Neural cell (in vitro differentiated cells): ENCODE measurements around the gene SETSIP. TPM values are rescaled to one million over a fixed set of nuclear protein-coding genes. Genes with fewer than 3 reads are reported as not detected.
A peak's percentile ranks its signal among the peaks of the same experiment; 100 is the strongest.
"Not testable (repeated sequence)": the region's sequence is repeated elsewhere in the genome, so short reads cannot be mapped to it uniquely, and the experiment has no call there.

Experiments used
- H2AFZ ChIP-seq: fragments of 200-600, 300-800 bp; sonication (generic), shearing (Covaris generic); 2 replicates; pipeline ENCODE4 v1.6.0; 2014; ENCODE audit warnings: low read depth, mild to moderate bottlenecking, antibody characterized with exemption, low read length, moderate library complexity
- H3F3A ChIP-seq: fragments of 200-600 bp; shearing (Covaris generic); 2 replicates; pipeline ENCODE4 v1.6.1; 2016; ENCODE audit warnings: mild to moderate bottlenecking, moderate library complexity, mixed read lengths, antibody characterized with exemption, low read length; ENCODE audit not compliant: insufficient read depth, poor library complexity, severe bottlenecking
- H3K27ac ChIP-seq: fragments of 200-600, 300-800 bp; sonication (generic), shearing (Covaris generic); 2 replicates; pipeline ENCODE4 v1.5.1; 2014; ENCODE audit warnings: mild to moderate bottlenecking, low read length, moderate library complexity
- H3K27me3 ChIP-seq: fragments of 300-800, 200-600 bp; sonication (generic), shearing (Covaris generic); 2 replicates; pipeline ENCODE4 v1.6.0; 2014; ENCODE audit warnings: mild to moderate bottlenecking, low read depth, low read length, moderate library complexity; ENCODE audit not compliant: insufficient read depth
- H3K36me3 ChIP-seq: fragments of 300-800, 200-600 bp; sonication (generic), shearing (Covaris generic); 2 replicates; pipeline ENCODE4 v1.5.1; 2014; ENCODE audit warnings: mild to moderate bottlenecking, antibody characterized with exemption, low read length, moderate library complexity; ENCODE audit not compliant: insufficient read depth
- H3K4me2 ChIP-seq: fragments of 300-800, 200-600 bp; sonication (generic), shearing (Covaris generic); 2 replicates; pipeline ENCODE4 v1.6.0; 2014; ENCODE audit warnings: mild to moderate bottlenecking, low read length
- H3K4me3 ChIP-seq: fragments of 300-800, 200-600 bp; sonication (generic), shearing (Covaris generic); 2 replicates; pipeline ENCODE4 v1.5.1; 2014; ENCODE audit warnings: mild to moderate bottlenecking, low read length, moderate library complexity
- H3K79me2 ChIP-seq: fragments of 200-600 bp; shearing (Covaris generic); replicated peaks from 2 replicates; pipeline ENCODE4 v1.6.0; 2014; ENCODE audit warnings: mild to moderate bottlenecking, low read length, moderate library complexity; ENCODE audit not compliant: insufficient read depth
- H3K9ac ChIP-seq: fragments of 300-800, 200-600 bp; sonication (generic), shearing (Covaris generic); 2 replicates; pipeline ENCODE4 v1.6.1; 2016; ENCODE audit warnings: mild to moderate bottlenecking, low read length, mixed read lengths
- H3K9me2 ChIP-seq: fragments of 200-600 bp; shearing (Covaris generic); 2 replicates; pipeline ENCODE4 v1.6.1; 2016; ENCODE audit warnings: mild to moderate bottlenecking, low read length, mixed read lengths; ENCODE audit not compliant: insufficient read depth
- H3K9me3 ChIP-seq: fragments of 200-600, 300-800 bp; sonication (generic), shearing (Covaris generic); 2 replicates; pipeline ENCODE4 v1.6.1; 2016; ENCODE audit warnings: mild to moderate bottlenecking, mixed run types, low read length, moderate library complexity, mixed read lengths
- H4K20me1 ChIP-seq: fragments of 200-600 bp; shearing (Covaris generic); 2 replicates; pipeline ENCODE4 v1.6.1; 2016; ENCODE audit warnings: mild to moderate bottlenecking, mixed run types; ENCODE audit not compliant: insufficient read depth
- EP300 ChIP-seq: fragments of 450-650 bp; conservative IDR thresholded peaks from 2 replicates; pipeline ENCODE4 v1.6.1; 2014; ENCODE audit warnings: antibody characterized with exemption, mild to moderate bottlenecking, moderate library complexity; ENCODE audit not compliant: poor library complexity, severe bottlenecking
- EZH2 ChIP-seq: fragments of 200-600, 300-800 bp; shearing (Covaris generic), sonication (generic); IDR thresholded peaks from 2 replicates; pipeline ENCODE4 v1.6.1; 2014; ENCODE audit warnings: antibody characterized with exemption, low read length, borderline replicate concordance, mild to moderate bottlenecking; ENCODE audit not compliant: insufficient read depth, poor library complexity, severe bottlenecking
- MXI1 ChIP-seq: fragments of 450-650 bp; conservative IDR thresholded peaks from 2 replicates; pipeline ENCODE4 v1.6.1; 2014; ENCODE audit warnings: antibody characterized with exemption, mild to moderate bottlenecking; ENCODE audit not compliant: poor library complexity, severe bottlenecking
- POLR2AphosphoS5 ChIP-seq: IDR thresholded peaks from 2 replicates; pipeline ENCODE4 v1.6.1; 2012
- RAD21 ChIP-seq: fragments of 450-650 bp; conservative IDR thresholded peaks from 2 replicates; pipeline ENCODE4 v1.6.1; 2014; ENCODE audit warnings: antibody characterized with exemption, mild to moderate bottlenecking, moderate library complexity
- SMC3 ChIP-seq: fragments of 450-650 bp; conservative IDR thresholded peaks from 2 replicates; pipeline ENCODE4 v1.6.1; 2014; ENCODE audit warnings: antibody characterized with exemption, mild to moderate bottlenecking, moderate library complexity; ENCODE audit not compliant: poor library complexity
- TAF1 ChIP-seq: IDR thresholded peaks from 2 replicates; pipeline ENCODE4 v1.6.1; 2012; ENCODE audit warnings: low read depth
- polyA plus RNA-seq: library from polyadenylated mRNA; depleted of rRNA; stranded (reverse); fragments of >200 nt; gene quantifications from 2 replicates; pipeline ENCODE4 v1.2.3, GENCODE V29; 2014
- TF ChIP-seq, protein P1 (sequence below): fragments of 450-650 bp; IDR thresholded peaks from 2 replicates; pipeline ENCODE4 v1.5.1; 2014; ENCODE audit warnings: antibody characterized with exemption, mild to moderate bottlenecking, moderate library complexity; ENCODE audit not compliant: poor library complexity, severe bottlenecking
- TF ChIP-seq, protein P2 (sequence below): IDR thresholded peaks from 2 replicates; pipeline ENCODE4 v1.6.1; 2012; ENCODE audit warnings: borderline replicate concordance

SETSIP gene
- polyA plus RNA-seq, 1 donor from 2014 or later = not detected

DNA sequence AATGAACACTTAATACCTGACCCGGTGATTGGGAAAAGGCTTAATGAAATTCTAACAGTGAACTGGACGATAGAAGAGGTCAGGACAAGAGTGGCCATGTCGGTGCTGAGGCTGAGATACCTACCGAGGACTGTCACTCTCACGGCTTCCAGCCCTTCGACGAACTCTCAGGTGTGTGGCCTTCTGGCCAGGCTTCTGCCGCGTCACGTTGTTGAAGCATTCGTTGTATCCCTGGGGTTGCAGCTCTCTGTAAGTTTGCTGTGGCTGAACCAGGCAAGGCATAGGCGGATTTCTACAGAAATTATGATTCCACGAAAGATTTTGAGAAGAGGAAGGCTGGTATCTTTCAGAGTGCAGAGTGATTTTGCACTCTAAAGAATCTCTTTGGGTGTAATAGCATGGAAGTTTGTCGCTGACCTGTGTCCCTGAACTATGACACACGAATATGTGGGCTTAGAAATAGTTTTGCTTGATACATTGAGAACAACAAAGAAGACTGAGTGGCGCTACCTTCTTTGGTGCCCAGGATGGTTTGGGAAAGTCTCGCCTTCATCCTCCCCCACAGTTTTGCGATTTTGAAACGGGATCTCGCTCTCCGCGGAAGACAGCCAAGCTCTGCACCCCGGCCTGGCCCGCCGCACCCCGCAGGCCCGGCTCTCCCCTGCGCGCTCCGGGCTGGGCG is 45.8 kb downstream of the SETSIP start:
- H3K9ac ChIP-seq = peak overlapping the region; percentile 67
- H3K9me3 ChIP-seq = no peaks in the 10 kb centered on the region
- no peak overlapping the region for H3K27ac ChIP-seq

DNA sequence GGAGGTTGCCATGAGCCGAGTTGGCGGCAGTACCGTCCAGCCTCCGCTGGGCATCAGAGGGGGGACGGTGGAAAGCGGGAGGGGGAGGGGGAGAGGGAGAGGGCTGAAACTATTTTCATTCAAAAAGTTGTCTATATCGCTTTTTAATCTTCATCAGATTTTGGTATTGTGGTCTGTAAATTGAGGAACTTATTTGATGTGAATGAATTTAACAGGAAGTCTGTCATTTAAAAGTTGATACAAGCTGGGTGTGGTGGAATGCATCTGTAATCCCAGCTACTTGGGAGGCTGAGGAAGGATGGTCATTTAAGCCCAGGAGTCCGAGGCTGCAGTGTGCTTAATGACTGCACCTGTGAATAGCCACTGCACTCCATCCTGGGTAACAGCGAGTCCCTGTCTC is 48.4 kb downstream of the SETSIP start:
- Histone ChIP-seq H3K4me3 (no peak overlapping the region), H3K9me3 (peaks cover 4% of the 10 kb centered on the region), H3K79me2 (no peaks in the 10 kb centered on the region), H3K36me3 (no peaks in the 10 kb centered on the region), H4K20me1 (no peaks in the 10 kb centered on the region), H3K9me2 (no peaks in the 10 kb centered on the region), H3K9ac (no peak overlapping the region), H2AFZ (no peak overlapping the region), H3K27me3 (peaks cover 5% of the 10 kb centered on the region), H3K4me2 (no peak overlapping the region), H3F3A (no peaks in the 10 kb centered on the region), H3K27ac (no peak overlapping the region)
- TF ChIP-seq SMC3 (no peak), RAD21 (no peak), EZH2 (no peak), EP300 (no peak), MXI1 (no peak), POLR2AphosphoS5 (no peak), TAF1 (no peak)
- TF ChIP-seq, protein P1, sequence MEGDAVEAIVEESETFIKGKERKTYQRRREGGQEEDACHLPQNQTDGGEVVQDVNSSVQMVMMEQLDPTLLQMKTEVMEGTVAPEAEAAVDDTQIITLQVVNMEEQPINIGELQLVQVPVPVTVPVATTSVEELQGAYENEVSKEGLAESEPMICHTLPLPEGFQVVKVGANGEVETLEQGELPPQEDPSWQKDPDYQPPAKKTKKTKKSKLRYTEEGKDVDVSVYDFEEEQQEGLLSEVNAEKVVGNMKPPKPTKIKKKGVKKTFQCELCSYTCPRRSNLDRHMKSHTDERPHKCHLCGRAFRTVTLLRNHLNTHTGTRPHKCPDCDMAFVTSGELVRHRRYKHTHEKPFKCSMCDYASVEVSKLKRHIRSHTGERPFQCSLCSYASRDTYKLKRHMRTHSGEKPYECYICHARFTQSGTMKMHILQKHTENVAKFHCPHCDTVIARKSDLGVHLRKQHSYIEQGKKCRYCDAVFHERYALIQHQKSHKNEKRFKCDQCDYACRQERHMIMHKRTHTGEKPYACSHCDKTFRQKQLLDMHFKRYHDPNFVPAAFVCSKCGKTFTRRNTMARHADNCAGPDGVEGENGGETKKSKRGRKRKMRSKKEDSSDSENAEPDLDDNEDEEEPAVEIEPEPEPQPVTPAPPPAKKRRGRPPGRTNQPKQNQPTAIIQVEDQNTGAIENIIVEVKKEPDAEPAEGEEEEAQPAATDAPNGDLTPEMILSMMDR = no peak
- TF ChIP-seq, protein P2, sequence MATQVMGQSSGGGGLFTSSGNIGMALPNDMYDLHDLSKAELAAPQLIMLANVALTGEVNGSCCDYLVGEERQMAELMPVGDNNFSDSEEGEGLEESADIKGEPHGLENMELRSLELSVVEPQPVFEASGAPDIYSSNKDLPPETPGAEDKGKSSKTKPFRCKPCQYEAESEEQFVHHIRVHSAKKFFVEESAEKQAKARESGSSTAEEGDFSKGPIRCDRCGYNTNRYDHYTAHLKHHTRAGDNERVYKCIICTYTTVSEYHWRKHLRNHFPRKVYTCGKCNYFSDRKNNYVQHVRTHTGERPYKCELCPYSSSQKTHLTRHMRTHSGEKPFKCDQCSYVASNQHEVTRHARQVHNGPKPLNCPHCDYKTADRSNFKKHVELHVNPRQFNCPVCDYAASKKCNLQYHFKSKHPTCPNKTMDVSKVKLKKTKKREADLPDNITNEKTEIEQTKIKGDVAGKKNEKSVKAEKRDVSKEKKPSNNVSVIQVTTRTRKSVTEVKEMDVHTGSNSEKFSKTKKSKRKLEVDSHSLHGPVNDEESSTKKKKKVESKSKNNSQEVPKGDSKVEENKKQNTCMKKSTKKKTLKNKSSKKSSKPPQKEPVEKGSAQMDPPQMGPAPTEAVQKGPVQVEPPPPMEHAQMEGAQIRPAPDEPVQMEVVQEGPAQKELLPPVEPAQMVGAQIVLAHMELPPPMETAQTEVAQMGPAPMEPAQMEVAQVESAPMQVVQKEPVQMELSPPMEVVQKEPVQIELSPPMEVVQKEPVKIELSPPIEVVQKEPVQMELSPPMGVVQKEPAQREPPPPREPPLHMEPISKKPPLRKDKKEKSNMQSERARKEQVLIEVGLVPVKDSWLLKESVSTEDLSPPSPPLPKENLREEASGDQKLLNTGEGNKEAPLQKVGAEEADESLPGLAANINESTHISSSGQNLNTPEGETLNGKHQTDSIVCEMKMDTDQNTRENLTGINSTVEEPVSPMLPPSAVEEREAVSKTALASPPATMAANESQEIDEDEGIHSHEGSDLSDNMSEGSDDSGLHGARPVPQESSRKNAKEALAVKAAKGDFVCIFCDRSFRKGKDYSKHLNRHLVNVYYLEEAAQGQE = no peak

More for the DNA sequence above, 45.8 kb downstream of the SETSIP start:
- Histone ChIP-seq H3F3A (no peaks in the 10 kb centered on the region), H3K27me3 (peaks cover 5% of the 10 kb centered on the region), H3K9me2 (no peaks in the 10 kb centered on the region), H4K20me1 (no peaks in the 10 kb centered on the region), H2AFZ (no peak overlapping the region), H3K79me2 (no peaks in the 10 kb centered on the region), H3K4me3 (peak overlapping the region; percentile 90), H3K4me2 (peak overlapping the region; percentile 31), H3K36me3 (no peaks in the 10 kb centered on the region)
- no peak for TF ChIP-seq TAF1
- TF ChIP-seq EZH2 = no peak
- no peak for TF ChIP-seq POLR2AphosphoS5
- TF ChIP-seq EP300 = no peak
- TF ChIP-seq, protein P2 = no peak
- TF ChIP-seq RAD21 = no peak
- TF ChIP-seq, protein P1 = no peak
- no peak for TF ChIP-seq MXI1
- TF ChIP-seq SMC3 = no peak

- not testable (repeated sequence) for H3K27me3 ChIP-seq, H3F3A ChIP-seq, H3K9me2 ChIP-seq, H3K4me2 ChIP-seq, H3K4me3 ChIP-seq, H3K9ac ChIP-seq, H3K27ac ChIP-seq, H3K9me3 ChIP-seq, H2AFZ ChIP-seq, H4K20me1 ChIP-seq, H3K79me2 ChIP-seq, H3K36me3 ChIP-seq
Measured at GRCh38 chr1:92026042-92026441, 49.2 kb downstream of the SETSIP start.
